Dedifferentiated amniotic fluid mesenchymal stem cell (primary cell): Measurements from ENCODE around the gene LYRM4.

ENCODE experiments used
- DNase-seq: peaks from one replicate; pipeline ENCODE4 v3.0.0-alpha.2; 2016; ENCODE audit errors: extremely low spot score

LYRM4 gene

DNA sequence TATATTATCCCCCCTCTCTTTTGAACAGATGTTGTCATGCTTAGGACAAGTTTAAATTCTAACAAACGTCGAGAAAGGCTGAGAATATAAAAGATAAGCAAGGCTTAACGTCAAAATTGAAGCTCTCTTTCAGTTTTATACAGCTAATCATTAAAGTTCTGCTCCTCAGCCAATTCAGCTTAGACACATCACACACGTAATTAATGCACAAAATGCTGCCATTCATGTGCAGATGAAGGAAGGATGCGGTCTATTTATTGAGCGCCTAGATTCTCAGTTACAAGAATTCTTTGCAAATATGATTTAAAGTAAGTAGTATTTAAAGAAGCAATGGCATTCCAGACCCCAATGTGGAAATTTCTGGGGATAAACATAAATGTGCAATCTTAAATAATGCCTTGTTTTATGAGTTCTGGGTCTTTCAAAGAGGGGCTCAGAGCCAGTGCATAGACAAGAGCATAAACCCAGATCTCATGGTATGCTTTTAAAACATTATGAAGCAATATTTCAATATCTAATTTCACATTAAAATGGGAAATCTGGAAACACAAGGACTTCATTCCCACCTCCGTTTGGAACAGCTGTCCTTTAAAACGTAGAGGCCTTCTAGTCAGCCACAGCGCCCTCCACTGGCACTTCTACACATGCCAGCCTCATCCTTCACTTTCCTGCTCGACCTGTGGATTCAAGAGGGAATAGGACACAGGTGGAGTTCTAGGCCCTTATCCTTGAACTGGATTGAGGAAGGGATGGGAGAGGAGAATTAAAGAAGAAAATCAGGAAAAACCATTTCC lies 85.8 kb downstream of the LYRM4 start:
- DNase-seq: no peak

DNA sequence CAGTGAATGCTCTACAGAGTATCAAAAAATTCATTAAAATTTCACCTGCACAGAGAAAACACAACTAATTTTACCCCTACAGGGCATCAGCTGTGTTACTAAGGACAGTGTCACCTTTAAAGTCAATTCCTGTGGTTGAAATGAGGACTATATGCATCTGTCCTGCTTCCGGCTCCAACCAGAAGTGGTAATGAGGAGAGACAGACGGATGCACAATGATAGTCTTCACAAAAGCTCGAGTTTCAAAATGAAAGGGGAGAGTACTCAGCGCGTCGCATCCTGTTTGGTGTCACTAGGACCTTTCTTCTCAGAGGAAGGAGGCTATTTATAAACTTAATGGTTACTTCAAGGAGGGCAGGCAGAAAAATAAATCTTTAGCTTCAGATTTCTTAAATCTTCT lies 86.5 kb downstream of the LYRM4 start:
- DNase-seq: no peak

DNA sequence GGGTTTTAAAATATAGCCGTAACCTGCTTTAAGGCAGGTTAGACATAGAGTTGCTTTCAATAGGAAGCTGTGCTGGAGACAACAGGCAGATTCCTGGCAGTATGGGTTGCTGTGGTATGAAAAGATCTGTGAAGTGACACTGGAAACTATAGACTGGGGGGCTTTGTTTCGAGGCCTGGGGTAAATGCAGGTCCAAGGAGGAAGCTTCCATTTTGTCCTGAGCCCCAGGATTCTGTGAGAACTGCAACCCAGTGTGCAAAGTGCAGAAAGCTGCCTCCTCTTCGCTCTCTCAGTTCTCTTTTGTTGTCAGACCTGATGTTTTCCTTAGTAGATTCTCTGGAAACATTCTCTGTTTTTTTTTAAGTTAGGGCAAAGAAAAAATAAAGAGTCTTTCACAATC lies 86.9 kb downstream of the LYRM4 start:
- DNase-seq: no peak

DNA sequence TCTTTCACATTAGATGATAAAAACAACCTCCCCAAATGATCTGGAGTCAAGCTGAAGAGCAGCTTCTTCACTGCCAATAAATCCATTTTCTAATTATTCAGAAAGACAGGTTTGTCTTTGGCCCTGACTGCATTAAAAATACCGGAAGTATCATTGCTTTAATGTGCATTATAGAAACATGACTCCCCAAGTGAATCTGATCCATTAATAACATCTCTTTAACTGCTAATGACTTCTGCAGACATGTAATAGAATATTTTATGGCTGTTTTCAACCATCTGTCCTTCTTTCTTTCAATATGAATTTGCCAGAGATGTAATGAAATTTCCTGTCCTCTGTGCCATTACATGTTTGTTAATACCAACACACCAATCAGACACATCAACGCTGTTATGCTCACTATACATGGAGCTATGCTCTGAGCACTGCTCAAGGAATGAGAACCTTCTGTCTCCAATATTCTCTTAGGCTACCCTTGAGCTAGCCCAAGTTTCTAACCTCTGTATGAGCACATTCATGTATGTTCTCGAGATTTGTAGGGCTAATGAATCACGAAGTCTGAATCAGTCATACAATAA lies 87.8 kb downstream of the LYRM4 start:
- DNase-seq: no peak

DNA sequence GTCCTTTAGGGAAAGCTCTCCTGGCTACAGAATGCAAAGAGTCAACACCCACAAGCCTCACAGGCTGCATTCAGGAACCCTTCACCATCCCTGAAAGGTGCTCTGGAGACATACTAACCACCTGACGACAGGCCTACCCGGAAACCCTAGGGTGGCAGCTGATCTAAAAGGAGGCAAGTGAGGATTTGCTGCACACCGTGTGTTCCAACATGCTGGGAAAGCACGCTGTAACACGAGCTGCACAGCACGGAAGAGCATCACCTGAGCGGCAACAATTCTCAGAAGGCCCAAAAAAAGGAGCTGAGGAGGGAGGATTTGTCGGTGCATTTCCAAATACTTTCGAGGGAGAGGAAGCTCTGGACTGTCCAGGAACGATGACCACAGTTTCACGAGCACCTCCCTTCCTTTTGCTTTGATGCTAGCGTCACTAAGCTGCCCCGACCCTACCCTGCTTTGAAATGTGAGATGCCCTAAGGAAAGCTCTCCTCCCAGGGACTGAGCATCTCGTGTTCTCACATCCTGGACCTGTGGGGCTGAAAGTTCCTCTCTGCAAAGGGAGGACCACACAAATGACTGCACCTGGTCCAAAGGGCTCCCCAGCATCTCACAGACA lies 88.6 kb downstream of the LYRM4 start:
- DNase-seq: no peak

DNA sequence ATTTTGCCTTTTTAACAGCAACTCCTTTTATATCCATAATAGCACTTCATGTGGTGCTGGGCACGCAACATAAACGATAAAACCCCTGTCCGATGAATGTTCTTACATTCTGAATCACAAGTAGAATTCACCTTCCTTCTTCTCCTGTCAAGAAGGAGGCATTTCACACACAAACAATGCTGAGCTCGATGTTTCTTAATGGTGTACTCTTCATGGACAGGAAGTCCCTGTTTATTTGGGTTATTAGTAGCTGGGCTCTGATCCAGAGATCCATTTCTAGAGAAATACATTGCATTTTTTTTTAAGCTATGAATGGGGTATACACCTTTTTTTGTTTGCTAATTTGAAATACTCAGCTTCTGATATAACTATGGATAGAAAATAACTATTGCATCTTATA lies 93.2 kb downstream of the LYRM4 start:
- no peak for DNase-seq

DNA sequence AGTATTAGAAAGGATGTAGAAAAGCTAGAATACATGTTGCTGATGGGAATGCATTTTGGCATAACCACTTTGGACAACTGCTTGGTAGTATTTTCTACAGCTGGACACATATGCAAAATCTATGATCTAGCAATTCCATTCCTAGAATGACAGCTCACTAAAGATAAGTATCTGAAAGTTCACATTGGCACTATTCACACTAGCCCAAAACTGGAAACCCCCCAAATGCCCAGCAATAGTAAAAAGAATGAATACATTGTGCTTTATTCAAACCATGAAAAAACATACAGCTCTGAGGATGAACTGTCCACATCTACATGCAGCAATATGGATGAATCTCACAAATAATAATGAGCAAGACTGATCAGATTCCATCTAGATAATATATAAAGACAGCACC lies 96.7 kb downstream of the LYRM4 start:
- DNase-seq: no peak

DNA sequence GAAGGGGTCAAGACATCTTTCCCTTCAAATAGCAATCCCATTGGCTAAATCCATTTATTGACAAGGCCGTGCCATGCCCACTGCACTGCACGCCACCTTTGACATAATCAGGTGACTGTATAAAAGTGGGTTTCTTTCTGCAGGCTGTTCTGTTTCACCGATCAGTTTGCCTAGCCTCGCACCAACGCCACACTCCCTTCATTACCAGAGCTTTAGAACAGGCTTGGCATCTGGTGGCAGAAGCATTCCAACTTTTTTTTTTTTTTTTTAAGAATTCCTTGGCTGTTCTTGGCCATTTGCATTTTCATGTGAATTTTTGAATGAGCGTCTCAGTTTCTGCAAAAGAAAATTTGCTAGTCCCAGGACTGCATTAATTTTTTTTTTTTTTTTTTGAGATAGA lies 97.5 kb downstream of the LYRM4 start:
- DNase-seq: no peak

DNA sequence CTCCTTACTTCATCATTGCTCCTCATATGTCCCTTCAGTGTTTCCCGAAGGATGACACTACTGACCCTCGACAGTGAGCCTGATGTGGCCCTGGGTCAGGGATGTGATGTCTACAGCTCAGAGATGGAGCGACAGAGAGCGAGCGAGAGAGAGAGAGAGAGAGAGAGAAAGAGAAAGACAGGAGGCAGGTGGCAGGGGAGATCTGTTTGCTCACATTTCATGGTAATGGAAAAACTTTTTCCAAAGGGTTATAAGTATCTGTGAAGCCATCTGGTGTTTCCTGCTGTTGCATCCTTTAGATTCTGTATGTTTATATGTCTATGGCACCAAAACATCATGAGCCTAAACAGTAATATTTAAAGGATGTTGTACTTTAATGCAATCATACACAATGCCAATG lies 98.4 kb downstream of the LYRM4 start:
- DNase-seq: no peak

DNA sequence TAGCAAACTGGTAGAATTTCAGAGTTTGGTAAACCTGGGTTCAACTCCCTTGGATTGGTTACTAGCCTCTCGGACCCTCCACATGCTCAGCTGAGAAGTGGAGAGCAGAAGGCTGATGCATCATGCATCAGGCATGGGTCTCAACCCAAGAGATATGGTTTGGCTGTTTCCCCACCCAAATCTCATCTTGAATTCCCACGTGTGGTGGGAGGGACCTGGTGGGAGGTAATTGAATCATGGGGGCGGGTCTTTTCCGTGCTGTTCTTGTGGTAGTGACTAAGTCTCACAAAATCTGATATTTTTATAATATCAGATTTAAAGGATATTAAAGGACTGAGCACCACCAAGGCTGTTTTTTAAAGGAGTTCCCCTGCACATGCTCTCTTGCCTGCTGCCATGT lies 100.5 kb downstream of the LYRM4 start:
- no peak for DNase-seq

DNA sequence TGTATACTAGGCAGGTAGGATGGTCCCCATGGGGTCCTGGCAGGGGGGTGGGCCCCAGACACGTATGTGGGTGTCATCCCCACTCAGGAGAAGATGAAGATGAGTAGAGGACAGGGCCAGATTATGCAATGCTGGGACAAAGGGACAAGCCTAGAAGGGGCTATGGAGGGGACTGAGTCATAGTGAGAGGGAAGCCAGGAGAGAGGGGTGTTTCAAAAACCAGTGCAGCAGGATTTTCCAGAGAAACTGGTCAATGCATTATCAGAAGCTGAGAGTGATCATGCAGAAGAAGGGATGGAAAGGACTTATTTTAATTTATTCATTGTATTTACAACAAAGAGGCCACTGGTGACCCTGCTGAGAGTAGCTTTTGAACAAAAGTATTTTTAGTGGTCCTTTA lies 101.6 kb downstream of the LYRM4 start:
- no peak for DNase-seq

DNA sequence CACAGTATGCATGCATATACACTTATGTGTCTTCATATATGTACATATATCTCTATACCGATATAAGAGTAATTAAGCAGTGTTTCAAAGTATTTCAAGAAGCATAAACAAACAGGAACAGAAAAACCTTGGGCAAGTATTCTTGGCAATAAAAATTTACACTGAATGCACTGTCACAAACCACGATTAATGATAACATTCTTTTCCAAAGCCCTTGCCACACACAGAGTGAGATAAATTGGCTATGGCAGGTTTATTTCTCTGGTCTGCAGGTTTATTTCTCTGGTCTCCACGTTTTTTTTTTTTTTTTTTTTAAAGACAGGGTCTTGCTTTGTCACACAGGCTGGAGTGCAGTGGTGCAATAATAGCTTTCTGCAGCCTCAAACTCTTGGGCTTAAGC lies 102.6 kb downstream of the LYRM4 start:
- no peak for DNase-seq

DNA sequence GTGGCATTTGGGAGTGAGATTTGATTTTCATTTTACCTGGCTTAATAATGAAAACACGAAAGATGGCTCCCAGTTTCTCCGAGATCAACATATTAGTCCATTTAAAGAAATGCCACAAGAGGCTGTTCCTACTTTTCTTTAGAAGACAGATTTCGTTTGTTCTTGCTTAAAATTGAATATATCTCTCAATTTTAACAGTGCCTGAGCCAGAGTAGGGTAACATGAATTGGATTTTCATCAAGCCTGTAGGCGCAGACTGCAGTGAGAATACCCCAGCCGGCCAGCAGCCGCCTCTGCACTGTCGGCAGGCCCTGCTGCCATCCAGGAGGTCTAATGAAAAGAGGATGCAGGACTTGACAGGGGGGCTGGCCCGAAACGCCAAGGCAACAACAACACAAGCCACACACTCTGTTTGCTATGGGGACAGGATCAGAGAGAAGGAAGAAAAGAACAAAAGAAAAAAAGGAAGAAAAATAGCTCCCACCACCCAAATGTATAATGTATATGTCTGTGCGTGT lies 103.1 kb downstream of the LYRM4 start:
- no peak for DNase-seq

DNA sequence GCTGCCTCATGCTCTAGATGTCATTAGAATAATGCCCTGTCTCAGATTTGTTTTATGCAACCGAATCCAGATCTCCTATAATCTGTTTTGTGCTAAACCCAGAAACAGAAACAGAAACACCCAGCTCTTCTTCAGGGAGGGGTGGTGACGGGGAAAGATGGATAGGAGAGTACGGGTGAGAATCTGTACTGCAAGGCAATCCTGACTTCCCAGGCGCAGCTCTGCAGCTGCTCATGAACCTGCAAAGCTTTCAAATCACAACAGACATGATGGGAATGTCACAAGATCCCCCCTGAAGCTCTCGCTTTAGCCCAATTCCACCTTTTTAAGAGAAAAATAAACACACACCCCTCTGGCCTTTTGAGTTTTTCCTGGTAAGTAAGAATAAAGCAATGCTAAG lies 104.1 kb downstream of the LYRM4 start:
- DNase-seq: no peak

DNA sequence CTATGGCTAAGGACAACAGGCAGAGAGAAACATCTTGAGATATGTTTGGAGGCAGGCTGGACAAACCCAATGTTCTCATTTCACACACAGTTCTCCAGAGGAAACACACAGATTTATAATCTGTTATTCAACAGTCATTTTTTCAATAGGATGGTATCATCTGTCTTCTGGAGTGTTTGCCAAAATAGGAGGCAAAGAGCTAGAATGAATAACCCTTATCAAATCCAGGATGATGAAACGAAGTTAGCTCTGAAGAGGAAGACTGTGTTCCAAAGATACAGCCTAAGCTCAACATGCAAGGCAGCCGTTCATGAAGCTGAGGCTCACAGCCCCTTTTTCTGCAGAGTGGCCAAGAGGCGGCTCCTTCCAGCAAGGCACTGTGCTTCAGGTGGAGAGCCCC lies 104.8 kb downstream of the LYRM4 start:
- DNase-seq: no peak

DNA sequence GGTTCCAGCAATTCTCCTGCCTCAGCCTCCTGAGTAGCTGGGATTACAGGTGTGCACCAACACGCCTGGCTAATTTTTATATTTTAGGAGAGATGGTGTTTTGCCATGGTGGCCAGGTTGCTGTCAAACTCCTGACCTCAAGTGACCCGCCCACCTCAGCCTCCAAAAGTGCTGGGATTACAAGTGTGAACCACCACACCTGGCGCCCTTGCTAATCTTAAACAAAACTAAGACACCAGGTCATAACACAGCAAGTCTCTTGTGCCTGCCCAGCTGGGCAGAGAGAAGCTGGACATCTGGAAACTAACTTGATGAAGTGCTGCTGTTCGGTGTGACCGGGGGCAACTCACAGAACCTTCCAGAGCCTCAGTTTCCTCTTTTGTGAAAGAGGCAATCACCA lies 107.6 kb downstream of the LYRM4 start:
- DNase-seq: no peak

DNA sequence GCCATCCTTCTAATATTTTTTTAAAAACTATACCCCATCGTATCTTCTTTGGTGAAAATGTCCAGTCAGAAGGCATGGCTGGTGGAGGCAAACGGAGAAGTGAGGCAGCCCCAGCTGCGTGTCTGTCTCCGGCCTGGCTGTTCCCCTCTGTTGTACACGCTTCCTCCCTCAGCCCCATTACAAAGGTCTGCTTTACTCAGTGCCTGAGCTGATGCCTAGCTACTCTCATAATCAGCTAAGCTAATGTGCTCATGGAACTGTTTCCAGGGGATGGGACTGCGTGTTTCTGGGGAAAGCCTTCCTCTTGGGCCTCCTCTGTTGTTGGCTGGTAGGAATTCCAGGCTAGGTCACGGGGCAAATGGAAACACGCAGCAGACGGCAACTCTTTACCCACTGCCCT lies 108.3 kb downstream of the LYRM4 start:
- no peak for DNase-seq

DNA sequence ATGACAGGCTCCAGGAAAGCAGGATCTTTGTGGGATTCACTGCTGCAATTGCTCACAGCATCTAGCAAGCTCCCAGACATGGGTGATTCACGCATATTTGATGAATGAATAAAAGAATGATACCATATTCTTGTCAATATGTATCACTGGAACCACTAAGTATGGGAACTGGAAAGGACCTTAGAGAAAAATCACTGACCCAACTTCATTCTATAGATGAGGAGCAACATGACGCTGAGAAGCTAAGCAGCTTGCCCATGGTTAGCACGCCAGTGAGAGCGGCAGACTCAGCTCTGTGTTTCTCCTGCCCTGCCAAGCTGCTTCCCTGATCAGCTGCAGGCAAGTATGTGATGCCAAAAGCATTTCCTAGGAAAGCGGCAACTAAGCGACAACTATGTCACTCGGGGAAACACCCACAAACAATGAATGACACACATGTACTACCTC lies 108.8 kb downstream of the LYRM4 start:
- peak; percentile 53 for DNase-seq

DNA sequence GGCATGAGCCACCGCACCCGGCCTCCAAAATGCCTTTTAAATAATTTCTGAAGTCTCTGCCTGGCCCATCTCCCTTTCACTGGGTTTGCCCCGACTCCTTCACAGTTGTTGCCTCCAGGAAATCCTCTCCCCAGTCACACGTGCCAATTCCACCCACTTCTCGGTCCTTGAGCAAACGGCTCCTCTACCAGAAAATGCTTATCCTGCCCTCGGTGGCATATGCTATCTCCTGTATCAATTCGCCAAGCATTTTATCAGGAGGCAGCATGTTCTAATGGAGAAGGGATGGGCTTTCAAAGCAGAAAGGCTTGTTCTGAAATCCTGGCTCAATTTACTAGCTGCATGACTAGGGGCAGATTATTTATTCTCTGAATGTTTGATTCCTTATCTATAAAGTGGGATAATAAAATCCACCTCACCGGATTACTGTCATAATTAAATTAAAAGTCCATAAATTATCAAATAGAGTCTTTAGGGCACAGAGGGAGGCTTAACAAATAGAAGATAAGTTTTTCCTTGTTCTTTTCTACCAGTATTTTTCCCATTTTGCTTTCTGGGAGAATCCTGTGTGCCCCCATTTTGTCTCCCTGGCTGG lies 109.3 kb downstream of the LYRM4 start:
- DNase-seq: no peak

DNA sequence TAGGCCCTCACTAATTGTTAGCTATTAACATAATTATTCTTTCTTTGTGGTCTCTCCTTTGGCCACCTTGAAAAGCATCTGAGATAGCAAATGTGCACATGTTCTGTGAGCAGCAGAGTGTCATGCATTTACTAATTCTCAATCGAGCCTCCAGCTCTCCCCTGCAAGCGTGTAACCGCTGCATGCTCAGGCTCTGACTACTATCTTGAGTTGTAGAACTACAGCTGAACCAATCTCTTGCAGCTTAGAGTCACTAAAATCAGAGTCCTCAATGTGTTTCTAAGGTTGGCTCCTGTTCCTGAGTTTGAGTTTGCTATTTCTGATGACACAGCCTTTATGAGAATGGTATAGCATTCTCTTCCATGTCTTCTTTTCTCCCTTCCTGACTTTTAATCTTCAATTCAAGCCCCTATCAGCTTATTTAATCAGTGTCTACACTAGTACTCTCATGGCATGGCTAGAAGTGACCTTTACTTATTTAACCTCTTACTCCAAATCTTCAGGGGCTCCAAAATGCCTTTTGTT lies 110.1 kb downstream of the LYRM4 start:
- no peak for DNase-seq

DNA sequence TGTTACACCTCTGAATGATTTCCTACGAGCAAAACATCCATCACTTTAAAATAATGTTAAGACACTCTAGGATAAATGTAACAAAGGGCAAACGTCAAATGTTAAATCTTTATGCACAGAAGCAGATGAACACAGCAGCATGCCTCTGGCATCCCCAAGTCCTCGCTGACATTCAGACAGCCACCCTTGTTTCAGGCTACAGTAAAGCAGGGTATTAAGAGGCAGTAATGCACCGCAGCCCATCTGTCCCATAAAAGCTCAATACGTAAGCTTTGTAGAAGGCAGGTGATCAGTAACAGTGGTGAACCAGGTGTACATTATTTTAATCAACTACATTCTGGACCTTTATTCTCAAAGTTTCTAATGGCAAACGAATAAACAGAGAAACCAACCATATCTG lies 110.9 kb downstream of the LYRM4 start:
- DNase-seq: no peak

DNA sequence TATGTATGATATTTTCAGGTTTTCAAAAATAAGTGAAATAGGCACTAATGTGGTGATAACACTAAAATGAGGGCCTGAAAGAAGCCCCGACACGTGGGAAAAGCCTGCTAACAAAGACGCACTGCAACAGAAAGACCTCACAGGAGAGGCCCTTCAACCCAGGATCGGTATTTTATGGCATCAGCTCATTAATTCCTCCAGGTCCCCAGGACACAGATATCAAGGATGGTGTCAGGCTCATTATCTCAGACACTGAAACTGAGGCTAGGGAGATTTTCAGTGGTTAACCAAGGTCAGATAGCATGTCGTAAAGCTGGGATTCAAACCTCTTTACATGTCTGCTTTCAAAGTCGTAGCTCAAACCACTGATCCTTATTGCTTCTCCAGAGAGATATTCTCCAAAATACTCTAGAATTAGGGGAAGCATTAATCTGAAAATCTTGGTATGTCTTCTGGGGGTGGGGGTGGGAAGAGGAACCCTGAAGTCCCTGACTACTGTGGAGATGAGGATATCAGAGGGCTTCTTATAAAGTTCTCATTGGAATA lies 111.5 kb downstream of the LYRM4 start:
- no peak for DNase-seq
